SK-N-SH (cell line): ENCODE data around the gene POLD4. TPM values are rescaled to one million over a fixed set of nuclear protein-coding genes. Genes with fewer than 3 reads are reported as not detected.

Source experiments
- CTCF ChIA-PET: fragments of 300-600, 350-600 bp; formaldehyde crosslinking; extraction: SDS; loops from one replicate; lab custom pipeline; 2021; lab: Yijun Ruan, JAX
- POLR2A ChIA-PET: fragments of 350-600 bp; sonication (Branson Sonifier 250); formaldehyde crosslinking; extraction: SDS; loops from one replicate; lab custom pipeline; 2020; ENCODE audit warnings: antibody characterized with exemption, inconsistent platforms; lab: Yijun Ruan, JAX
- DNase-seq: peaks from one replicate; pipeline ENCODE4 v3.0.0; 2012
- H2AFZ ChIP-seq: fragments of 200-600 bp; sonication (generic); 2 replicates; pipeline ENCODE4 v1.8.1; 2016; ENCODE audit warnings: antibody characterized with exemption, mild to moderate bottlenecking, low read depth
- H3F3A ChIP-seq: fragments of 200-600 bp; sonication (generic); replicated peaks from 2 replicates; pipeline ENCODE3; 2016; ENCODE audit warnings: antibody characterized with exemption, mild to moderate bottlenecking; ENCODE audit not compliant: insufficient read depth
- H3K27ac ChIP-seq, 2 experiments: fragments of 200-500 bp in 1 of 2; fragments of 200-600 bp in 1 of 2; sonication (Bioruptor generic) in 1 of 2; sonication (generic), shearing (Covaris generic) in 1 of 2; 2 replicates each; pipeline versions ENCODE4 v1.5.1 to v1.6.1; 2014 to 2016; ENCODE audit warnings: low read depth in 2 of 2, inconsistent platforms in 1 of 2, low read length in 1 of 2, mild to moderate bottlenecking in 1 of 2, mixed read lengths in 1 of 2
- H3K27me3 ChIP-seq: fragments of 200-600 bp; sonication (generic), shearing (Covaris generic); 2 replicates; pipeline ENCODE4 v1.6.1; 2016; ENCODE audit warnings: mixed run types; ENCODE audit not compliant: insufficient read depth
- H3K36me3 ChIP-seq, 2 experiments: fragments of 200-500 bp in 1 of 2; fragments of 200-600 bp in 1 of 2; sonication (Bioruptor generic) in 1 of 2; sonication (generic) in 1 of 2; replicated peaks in 1 of 2; 2 replicates each; pipeline versions ENCODE3 to v1.5.1; 2014 to 2016; ENCODE audit warnings: low read length in 1 of 2, mild to moderate bottlenecking in 1 of 2; ENCODE audit not compliant: insufficient read depth in 2 of 2, control insufficient read depth in 1 of 2
- H3K4me1 ChIP-seq, 2 experiments: fragments of 200-500 bp in 1 of 2; fragments of 200-600 bp in 1 of 2; sonication (Bioruptor generic) in 1 of 2; sonication (generic), shearing (Covaris generic) in 1 of 2; 2 replicates each; pipeline versions ENCODE4 v1.5.1 to v1.6.1; 2014 to 2016; ENCODE audit warnings: low read depth in 1 of 2, low read length in 1 of 2, mixed run types in 1 of 2; ENCODE audit not compliant: insufficient read depth in 2 of 2, control insufficient read depth in 1 of 2
- H3K4me2 ChIP-seq: fragments of 200-600 bp; sonication (generic), shearing (Covaris generic); 2 replicates; pipeline ENCODE4 v1.6.1; 2017; ENCODE audit warnings: mixed run types
- H3K4me3 ChIP-seq, 2 experiments: fragments of 200-500 bp in 1 of 2; fragments of 200-600 bp in 1 of 2; sonication (Bioruptor generic) in 1 of 2; sonication (generic), shearing (Covaris generic) in 1 of 2; 2 replicates each; pipeline versions ENCODE4 v1.5.1 to v1.8.1; 2014 to 2016; ENCODE audit warnings: low read depth in 2 of 2, inconsistent platforms in 1 of 2, low read length in 1 of 2, mild to moderate bottlenecking in 1 of 2, mixed read lengths in 1 of 2, moderate library complexity in 1 of 2
- H3K79me2 ChIP-seq: fragments of 200-600 bp; sonication (generic); 2 replicates; pipeline ENCODE4 v1.8.1; 2017; ENCODE audit warnings: mild to moderate bottlenecking; ENCODE audit not compliant: insufficient read depth
- H3K9ac ChIP-seq: fragments of 200-600 bp; sonication (generic); 2 replicates; pipeline ENCODE4 v1.6.1; 2017; ENCODE audit warnings: mixed run types
- H3K9me2 ChIP-seq: fragments of 200-600 bp; sonication (generic); 2 replicates; pipeline ENCODE4 v1.6.1; 2017; ENCODE audit warnings: mixed run types
- H3K9me3 ChIP-seq: fragments of 200-600 bp; sonication (generic); 2 replicates; pipeline ENCODE4 v1.6.1; 2017; ENCODE audit warnings: mixed run types, mild to moderate bottlenecking, moderate library complexity
- H4K20me1 ChIP-seq: fragments of 200-600 bp; sonication (generic); 2 replicates; pipeline ENCODE4 v1.6.1; 2017; ENCODE audit warnings: mild to moderate bottlenecking, mixed run types; ENCODE audit not compliant: insufficient read depth
- ELF1 ChIP-seq: IDR thresholded peaks from 2 replicates; pipeline ENCODE4 v1.4.0; 2012
- EP300 ChIP-seq, 2 experiments: IDR thresholded peaks; 2 replicates each; pipeline versions ENCODE4 v1.4.0 to v1.6.1; 2012; ENCODE audit warnings: borderline replicate concordance in 1 of 2, low read depth in 1 of 2, low read length in 1 of 2
- EZH2phosphoT487 ChIP-seq: fragments of 200-600 bp; sonication (generic); IDR thresholded peaks from 2 replicates; pipeline ENCODE4 v1.6.1; 2017; ENCODE audit warnings: low read depth, mixed run types, mild to moderate bottlenecking, antibody characterized with exemption, moderate library complexity, borderline replicate concordance
- FOSL2 ChIP-seq: IDR thresholded peaks from 2 replicates; pipeline ENCODE4 v1.4.0; 2012; ENCODE audit warnings: low read depth, mild to moderate bottlenecking, moderate library complexity, borderline replicate concordance
- GATA2 ChIP-seq: sonication (generic); formaldehyde crosslinking; IDR thresholded peaks from 2 replicates; pipeline ENCODE4 v1.5.0; 2020; ENCODE audit warnings: mild to moderate bottlenecking, missing genetic modification reagents
- MXI1 ChIP-seq: IDR thresholded peaks from 2 replicates; pipeline ENCODE4 v1.6.1; 2012; ENCODE audit warnings: mild to moderate bottlenecking, low read depth, low read length, improper control_type of control experiment
- RAD21 ChIP-seq: IDR thresholded peaks from 2 replicates; pipeline ENCODE4 v1.6.1; 2012; ENCODE audit warnings: mild to moderate bottlenecking, low read length
- RCOR1 ChIP-seq: fragments of 150-350 bp; IDR thresholded peaks from 2 replicates; pipeline ENCODE4 v1.6.1; 2017; ENCODE audit warnings: antibody characterized with exemption, low read length
- SIN3A ChIP-seq: IDR thresholded peaks from 2 replicates; pipeline ENCODE4 v1.6.1; 2012; ENCODE audit warnings: low read depth, mild to moderate bottlenecking, low read length, moderate library complexity, borderline replicate concordance
- SMC3 ChIP-seq: IDR thresholded peaks from 2 replicates; pipeline ENCODE4 v1.6.1; 2012; ENCODE audit warnings: low read depth, low read length, improper control_type of control experiment
- TEAD4 ChIP-seq: IDR thresholded peaks from 2 replicates; pipeline ENCODE4 v1.4.0; 2012; ENCODE audit warnings: mild to moderate bottlenecking, borderline replicate concordance; ENCODE audit not compliant: insufficient read depth
- YY1 ChIP-seq: IDR thresholded peaks from 2 replicates; pipeline ENCODE4 v1.4.0; 2012; ENCODE audit warnings: low read depth, mild to moderate bottlenecking
- WGBS: methylation state at CpG from one replicate; pipeline ENCODE4 v1.1.6; 2017; ENCODE audit warnings: low lambda C conversion rate; 5-methylcytosine and 5-hydroxymethylcytosine counted together
- polyA plus RNA-seq, 3 experiments: library from polyadenylated mRNA; depleted of rRNA; stranded (reverse); fragments of >200 nt; gene quantifications; 2 replicates each; pipeline ENCODE4 v1.2.3, GENCODE V29; 2012
- TF ChIP-seq, protein P1 (sequence below): IDR thresholded peaks from 2 replicates; pipeline ENCODE4; 2012
- TF ChIP-seq, protein P2 (sequence below): IDR thresholded peaks from 2 replicates; pipeline ENCODE4 v1.6.1; 2012; ENCODE audit warnings: mild to moderate bottlenecking, low read depth, low read length, moderate library complexity
- TF ChIP-seq, protein P3 (sequence below): fragments of 200-600 bp; sonication (generic); IDR thresholded peaks from 2 replicates; pipeline ENCODE4 v1.6.1; 2017; ENCODE audit warnings: antibody characterized with exemption, mild to moderate bottlenecking, moderate library complexity

The POLD4 gene
- polyA plus RNA-seq, 1 of the 3 experiments (the other 2 are of a cell fraction), result 80.4 TPM

DNA sequence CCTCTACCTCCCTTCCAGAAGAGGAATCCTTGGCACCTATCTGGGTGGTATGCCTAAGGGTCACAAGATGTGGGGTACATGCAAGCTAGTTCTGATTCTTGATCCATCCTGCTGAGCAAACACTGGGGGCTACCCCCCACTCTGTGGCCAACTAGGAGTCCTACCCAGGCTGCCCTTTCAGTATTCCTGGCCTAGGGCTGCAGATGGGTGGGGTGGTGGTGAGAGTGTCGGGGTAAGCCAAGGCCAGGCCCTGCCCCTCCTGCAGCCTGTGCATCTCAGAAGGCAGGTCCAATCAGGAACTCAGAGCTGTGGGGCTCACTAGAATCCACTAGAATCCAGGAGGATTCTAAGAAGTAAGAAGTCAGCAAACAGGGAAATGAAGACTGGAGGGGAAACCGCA, 39.1 kb downstream of the POLD4 start:
- POLR2A ChIA-PET, result no interaction called here
- CTCF ChIA-PET, result interaction anchor here (0.8 to 12.0 kb wide), 6 partner anchors 25 to 260 kb away, joined by 3 to 274 read pairs (median 5); partner anchors contain the start of genes ANKRD13D and GRK2
- 81% methylated on average over 2 of the region's 2 CpGs for WGBS

More for the DNA sequence above, 39.1 kb downstream of the POLD4 start:
- Histone ChIP-seq H2AFZ (no peak overlapping the region), H3K4me1 (peaks cover 4 to 27% of the 10 kb centered on the region in 2 experiments; a peak in 1 of 4 replicates), H3K4me2 (no peak overlapping the region), H3K4me3 (no peak overlapping the region), H3K79me2 (0 out of 2 replicates have a peak, but pooled peaks cover 4% of the 10 kb centered on the region), H3K27me3 (no peaks in the 10 kb centered on the region), H3K9ac (no peak overlapping the region), H3K9me3 (no peaks in the 10 kb centered on the region), H3K27ac (no peak overlapping the region), H3K9me2 (no peaks in the 10 kb centered on the region), H3F3A (peaks cover 23% of the 10 kb centered on the region), H3K36me3 (no peaks in the 10 kb centered on the region), H4K20me1 (no peaks in the 10 kb centered on the region)
- TF ChIP-seq FOSL2 (no peak), TEAD4 (no peak), ELF1 (no peak), GATA2 (no peak), SIN3A (no peak), YY1 (no peak), SMC3 (no peak), MXI1 (no peak), RCOR1 (no peak), EZH2phosphoT487 (no peak), EP300 (IDR thresholded peaks at IDR 0.05; ENCODE audit: borderline replicate concordance in 1 of 2, low read depth in 1 of 2, low read length in 1 of 2) (no peak), RAD21 (no peak)
- TF ChIP-seq, protein P1, sequence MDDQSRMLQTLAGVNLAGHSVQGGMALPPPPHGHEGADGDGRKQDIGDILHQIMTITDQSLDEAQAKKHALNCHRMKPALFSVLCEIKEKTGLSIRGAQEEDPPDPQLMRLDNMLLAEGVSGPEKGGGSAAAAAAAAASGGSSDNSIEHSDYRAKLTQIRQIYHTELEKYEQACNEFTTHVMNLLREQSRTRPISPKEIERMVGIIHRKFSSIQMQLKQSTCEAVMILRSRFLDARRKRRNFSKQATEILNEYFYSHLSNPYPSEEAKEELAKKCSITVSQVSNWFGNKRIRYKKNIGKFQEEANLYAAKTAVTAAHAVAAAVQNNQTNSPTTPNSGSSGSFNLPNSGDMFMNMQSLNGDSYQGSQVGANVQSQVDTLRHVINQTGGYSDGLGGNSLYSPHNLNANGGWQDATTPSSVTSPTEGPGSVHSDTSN, result no peak
- TF ChIP-seq, protein P2, sequence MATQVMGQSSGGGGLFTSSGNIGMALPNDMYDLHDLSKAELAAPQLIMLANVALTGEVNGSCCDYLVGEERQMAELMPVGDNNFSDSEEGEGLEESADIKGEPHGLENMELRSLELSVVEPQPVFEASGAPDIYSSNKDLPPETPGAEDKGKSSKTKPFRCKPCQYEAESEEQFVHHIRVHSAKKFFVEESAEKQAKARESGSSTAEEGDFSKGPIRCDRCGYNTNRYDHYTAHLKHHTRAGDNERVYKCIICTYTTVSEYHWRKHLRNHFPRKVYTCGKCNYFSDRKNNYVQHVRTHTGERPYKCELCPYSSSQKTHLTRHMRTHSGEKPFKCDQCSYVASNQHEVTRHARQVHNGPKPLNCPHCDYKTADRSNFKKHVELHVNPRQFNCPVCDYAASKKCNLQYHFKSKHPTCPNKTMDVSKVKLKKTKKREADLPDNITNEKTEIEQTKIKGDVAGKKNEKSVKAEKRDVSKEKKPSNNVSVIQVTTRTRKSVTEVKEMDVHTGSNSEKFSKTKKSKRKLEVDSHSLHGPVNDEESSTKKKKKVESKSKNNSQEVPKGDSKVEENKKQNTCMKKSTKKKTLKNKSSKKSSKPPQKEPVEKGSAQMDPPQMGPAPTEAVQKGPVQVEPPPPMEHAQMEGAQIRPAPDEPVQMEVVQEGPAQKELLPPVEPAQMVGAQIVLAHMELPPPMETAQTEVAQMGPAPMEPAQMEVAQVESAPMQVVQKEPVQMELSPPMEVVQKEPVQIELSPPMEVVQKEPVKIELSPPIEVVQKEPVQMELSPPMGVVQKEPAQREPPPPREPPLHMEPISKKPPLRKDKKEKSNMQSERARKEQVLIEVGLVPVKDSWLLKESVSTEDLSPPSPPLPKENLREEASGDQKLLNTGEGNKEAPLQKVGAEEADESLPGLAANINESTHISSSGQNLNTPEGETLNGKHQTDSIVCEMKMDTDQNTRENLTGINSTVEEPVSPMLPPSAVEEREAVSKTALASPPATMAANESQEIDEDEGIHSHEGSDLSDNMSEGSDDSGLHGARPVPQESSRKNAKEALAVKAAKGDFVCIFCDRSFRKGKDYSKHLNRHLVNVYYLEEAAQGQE, result no peak
- TF ChIP-seq, protein P3, sequence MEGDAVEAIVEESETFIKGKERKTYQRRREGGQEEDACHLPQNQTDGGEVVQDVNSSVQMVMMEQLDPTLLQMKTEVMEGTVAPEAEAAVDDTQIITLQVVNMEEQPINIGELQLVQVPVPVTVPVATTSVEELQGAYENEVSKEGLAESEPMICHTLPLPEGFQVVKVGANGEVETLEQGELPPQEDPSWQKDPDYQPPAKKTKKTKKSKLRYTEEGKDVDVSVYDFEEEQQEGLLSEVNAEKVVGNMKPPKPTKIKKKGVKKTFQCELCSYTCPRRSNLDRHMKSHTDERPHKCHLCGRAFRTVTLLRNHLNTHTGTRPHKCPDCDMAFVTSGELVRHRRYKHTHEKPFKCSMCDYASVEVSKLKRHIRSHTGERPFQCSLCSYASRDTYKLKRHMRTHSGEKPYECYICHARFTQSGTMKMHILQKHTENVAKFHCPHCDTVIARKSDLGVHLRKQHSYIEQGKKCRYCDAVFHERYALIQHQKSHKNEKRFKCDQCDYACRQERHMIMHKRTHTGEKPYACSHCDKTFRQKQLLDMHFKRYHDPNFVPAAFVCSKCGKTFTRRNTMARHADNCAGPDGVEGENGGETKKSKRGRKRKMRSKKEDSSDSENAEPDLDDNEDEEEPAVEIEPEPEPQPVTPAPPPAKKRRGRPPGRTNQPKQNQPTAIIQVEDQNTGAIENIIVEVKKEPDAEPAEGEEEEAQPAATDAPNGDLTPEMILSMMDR, result no peak
- DNase-seq, result no peak
